PC-3 (cell line): ENCODE measurements around the gene NEURL3.

Experiments
- EZH2 ChIP-seq: fragments of 300-600 bp; sonication (generic); IDR thresholded peaks from one replicate; pipeline ENCODE4 v1.6.1; 2017; ENCODE audit warnings: antibody characterized with exemption, mild to moderate bottlenecking, low read length; ENCODE audit not compliant: unreplicated experiment
- EZH2phosphoT487 ChIP-seq: fragments of 300-600 bp; sonication (generic); IDR thresholded peaks from 2 replicates; pipeline ENCODE4 v1.6.1; 2018; ENCODE audit warnings: mild to moderate bottlenecking, antibody characterized with exemption, low read length, borderline replicate concordance
- TF ChIP-seq, protein P1 (sequence below): fragments of 300-600 bp; sonication (generic); conservative IDR thresholded peaks from 2 replicates; pipeline ENCODE4 v1.5.1; 2017; ENCODE audit warnings: antibody characterized with exemption, low read depth, mild to moderate bottlenecking, low read length

DNA sequence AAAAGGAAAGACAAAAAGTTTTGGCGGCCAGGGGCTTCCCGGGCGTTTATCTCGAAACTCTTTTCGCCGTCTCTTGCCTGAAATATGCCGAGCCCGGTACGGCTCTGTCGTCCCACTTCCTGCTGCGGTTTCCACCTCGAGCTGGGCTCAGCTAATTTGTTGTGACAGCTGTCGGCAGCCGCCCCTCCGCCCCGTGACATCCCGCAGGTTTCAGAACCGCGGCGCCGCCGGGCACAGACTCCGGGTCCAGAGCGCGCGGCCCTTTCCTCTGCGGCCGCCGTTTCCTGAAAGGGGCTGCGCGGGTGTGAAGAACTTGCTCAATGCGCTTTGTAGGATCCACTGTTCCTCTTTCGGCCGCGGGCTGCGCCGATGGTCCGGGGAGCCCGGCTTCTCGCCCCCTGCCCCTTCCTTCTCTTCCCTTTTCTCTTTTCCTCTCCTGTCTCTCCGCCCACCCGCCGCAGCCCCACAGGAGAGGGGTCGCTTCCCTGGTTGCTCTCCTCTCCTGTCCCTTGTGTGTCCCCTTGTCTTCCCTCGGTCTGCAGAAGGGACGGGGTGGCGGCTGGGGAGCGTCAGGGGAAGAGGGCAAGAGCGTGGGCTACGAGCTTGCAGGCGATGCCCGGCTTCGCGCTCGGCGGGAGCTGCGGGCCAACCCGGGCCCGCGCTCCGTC is 32.0 kb upstream of the NEURL3 start:
- TF ChIP-seq, protein P1, sequence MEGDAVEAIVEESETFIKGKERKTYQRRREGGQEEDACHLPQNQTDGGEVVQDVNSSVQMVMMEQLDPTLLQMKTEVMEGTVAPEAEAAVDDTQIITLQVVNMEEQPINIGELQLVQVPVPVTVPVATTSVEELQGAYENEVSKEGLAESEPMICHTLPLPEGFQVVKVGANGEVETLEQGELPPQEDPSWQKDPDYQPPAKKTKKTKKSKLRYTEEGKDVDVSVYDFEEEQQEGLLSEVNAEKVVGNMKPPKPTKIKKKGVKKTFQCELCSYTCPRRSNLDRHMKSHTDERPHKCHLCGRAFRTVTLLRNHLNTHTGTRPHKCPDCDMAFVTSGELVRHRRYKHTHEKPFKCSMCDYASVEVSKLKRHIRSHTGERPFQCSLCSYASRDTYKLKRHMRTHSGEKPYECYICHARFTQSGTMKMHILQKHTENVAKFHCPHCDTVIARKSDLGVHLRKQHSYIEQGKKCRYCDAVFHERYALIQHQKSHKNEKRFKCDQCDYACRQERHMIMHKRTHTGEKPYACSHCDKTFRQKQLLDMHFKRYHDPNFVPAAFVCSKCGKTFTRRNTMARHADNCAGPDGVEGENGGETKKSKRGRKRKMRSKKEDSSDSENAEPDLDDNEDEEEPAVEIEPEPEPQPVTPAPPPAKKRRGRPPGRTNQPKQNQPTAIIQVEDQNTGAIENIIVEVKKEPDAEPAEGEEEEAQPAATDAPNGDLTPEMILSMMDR, result no peak
- no peak for TF ChIP-seq EZH2
- no peak for TF ChIP-seq EZH2phosphoT487
